Measurements from ENCODE around the gene MSANTD2.

GRCh38 chr11:124768914-124769313 lies 31.3 kb downstream of the MSANTD2 start:
- TF ChIP-seq CTCF (conservative IDR thresholded peaks at IDR 0.05; ENCODE audit: low read depth, low read length) (no peak), EZH2phosphoT487 (IDR thresholded peaks at IDR 0.05; ENCODE audit: borderline replicate concordance, low read length) (no peak)

All from PC-3 (cell line).